Ovary (tissue), 9 donors: ENCODE data around the gene CDC14A. TPM values are rescaled to one million over a fixed set of nuclear protein-coding genes. Genes with fewer than 3 reads are reported as not detected.

Experiments used
- DNase-seq, 5 donors: peaks; one replicate each; pipeline ENCODE4 v3.0.0-alpha.2; 2019 to 2020
- H3K27ac ChIP-seq, 2 donors: fragments of 200-600 bp; one replicate each; pipeline versions ENCODE4 v1.5.1 to v1.8.0; 2019 to 2022
- H3K27me3 ChIP-seq: fragments of 200-600 bp; one replicate; pipeline ENCODE4 v1.8.0; 2022
- H3K36me3 ChIP-seq: fragments of 200-600 bp; sonication (generic); one replicate; pipeline ENCODE4 v1.5.1; 2019
- H3K4me1 ChIP-seq: one replicate; pipeline ENCODE4 v1.8.1; 2013; ENCODE audit warnings: mild to moderate bottlenecking, moderate library complexity; ENCODE audit not compliant: insufficient read depth
- H3K4me3 ChIP-seq: fragments of 200-600 bp; sonication (generic); one replicate; pipeline ENCODE4 v1.5.1; 2017
- H3K9me3 ChIP-seq, 2 donors: fragments of 200-600 bp in 1 of 2; sonication (generic) in 1 of 2; one replicate each; pipeline versions ENCODE4 v1.5.1 to v1.8.1; 2013 to 2019; ENCODE audit warnings: mild to moderate bottlenecking in 1 of 2, moderate library complexity in 1 of 2
- CTCF ChIP-seq, 3 donors: fragments of 450-650 bp in 2 of 3; fragments of 200-600 bp in 1 of 3; IDR thresholded peaks; one replicate each; pipeline versions ENCODE4 v1.5.1 to v1.8.0; 2016 to 2022; ENCODE audit warnings: antibody characterized with exemption in 3 of 3, mild to moderate bottlenecking in 1 of 3
- EP300 ChIP-seq: sonication (generic); formaldehyde crosslinking; IDR thresholded peaks from one replicate; pipeline ENCODE4 v1.6.1; 2017; ENCODE audit warnings: antibody characterized with exemption
- POLR2A ChIP-seq: fragments of 450-650 bp; IDR thresholded peaks from one replicate; pipeline ENCODE4 v1.6.1; 2017; ENCODE audit warnings: antibody characterized with exemption, mild to moderate bottlenecking, moderate library complexity
- WGBS, 3 donors: extraction: QIAGEN DNeasy Blood & Tissue Kit in 1 of 3; methylation state at CpG; one replicate each; pipeline versions ENCODE4 v1.1.5 to v1.1.7; 2013 to 2017; 5-methylcytosine and 5-hydroxymethylcytosine counted together
- intact Hi-C, 4 donors: fragments of 100-400 bp; cut with DNase I; formaldehyde crosslinking; loops; one replicate each; pipeline versions ENCODE4 v1.11.0 to v1.15.1; 2022 to 2023
- polyA plus RNA-seq, 2 donors: library from polyadenylated mRNA; stranded (reverse); fragments of 200-250 nt in 1 of 2; fragments of 350-450 nt in 1 of 2; fragmentation: Illumina TruSeq in 1 of 2; extraction: RNeasy Lipid Tissue Mini Kit (QIAGEN cat#74804) in 1 of 2; gene quantifications; one replicate each; pipeline ENCODE4 v1.2.3, GENCODE V29; 2013 to 2014
- total RNA-seq, 7 donors: library from RNA; depleted of rRNA in 2 of 7; stranded (reverse); fragments of >200 nt in 2 of 7; fragmentation: NEBNext Ultra II Directional in 3 of 7; extraction: Animal tissue kit (Norgen Biotek cat#: 25700) in 3 of 7; gene quantifications; one replicate each; pipeline versions ENCODE4 v1.1.0 to v1.2.4, GENCODE V29; 2016 to 2023
- donor health status: DM: no; HTN: no; CAD: no; lungs with moderate emphysema.
- donor health status: DM: no; HTN: no; CAD: no.
- donor health status: Bipolar disorder and iron deficiency.
- donor health status: DM: yes; HTN: yes; CAD: no.
- donor health status: DM: no; HTN: no; CAD: no.
- donor health status: DM: yes; HTN: yes; CAD: no.

Gene CDC14A
- total and polyA plus RNA-seq, 9 donors: 4.6 to 47.4 (median 8.6) TPM

- H3K27me3 ChIP-seq: no peaks in the 10 kb centered on the region
- H3K4me1 ChIP-seq: no peaks in the 10 kb centered on the region
- no peaks in the 10 kb centered on the region for H3K9me3 ChIP-seq
- DNase-seq: no peak
- H3K4me3 ChIP-seq: no peak overlapping the region
- no peak overlapping the region for H3K27ac ChIP-seq
- TF ChIP-seq CTCF (IDR thresholded peaks at IDR 0.05): no peak
- TF ChIP-seq EP300: no peak
- no peak for TF ChIP-seq POLR2A
- 92 to 100% (median 97%) methylated on average over 1 of the region's 1 CpG for WGBS, 3 donors
- H3K36me3 ChIP-seq: no peaks in the 10 kb centered on the region
- intact Hi-C loops: no loop called here
Measured at GRCh38 chr1:100394285-100394684, 42.0 kb downstream of the CDC14A start.

GRCh38 chr1:100395913-100396312, 43.6 kb downstream of the CDC14A start:
- H3K27me3 ChIP-seq: no peaks in the 10 kb centered on the region
- no peak for DNase-seq
- no peak overlapping the region for H3K27ac ChIP-seq
- no peaks in the 10 kb centered on the region for H3K9me3 ChIP-seq
- no peaks in the 10 kb centered on the region for H3K36me3 ChIP-seq
- WGBS, 3 donors: 82 to 87% (median 82%) methylated on average over 5 of the region's 5 CpGs
- intact Hi-C loops: no loop called here
- TF ChIP-seq CTCF (IDR thresholded peaks at IDR 0.05): no peak
- TF ChIP-seq EP300: no peak
- no peak for TF ChIP-seq POLR2A
- no peaks in the 10 kb centered on the region for H3K4me1 ChIP-seq
- H3K4me3 ChIP-seq: no peak overlapping the region

GRCh38 chr1:100396651-100397050, 44.3 kb downstream of the CDC14A start:
- intact Hi-C loops: no loop called here
- no peaks in the 10 kb centered on the region for H3K36me3 ChIP-seq
- no peaks in the 10 kb centered on the region for H3K27me3 ChIP-seq
- no peak for TF ChIP-seq CTCF (IDR thresholded peaks at IDR 0.05)
- TF ChIP-seq POLR2A: no peak
- TF ChIP-seq EP300: no peak
- 91 to 96% (median 92%) methylated on average over 3 of the region's 3 CpGs for WGBS, 3 donors
- no peaks in the 10 kb centered on the region for H3K4me1 ChIP-seq
- no peak overlapping the region for H3K4me3 ChIP-seq
- no peak overlapping the region for H3K27ac ChIP-seq
- no peaks in the 10 kb centered on the region for H3K9me3 ChIP-seq
- DNase-seq: no peak

- H3K4me1 ChIP-seq: no peaks in the 10 kb centered on the region
- intact Hi-C loops: no loop called here
- TF ChIP-seq EP300 (no peak), CTCF (IDR thresholded peaks at IDR 0.05) (no peak), POLR2A (no peak)
- H3K27me3 ChIP-seq: no peaks in the 10 kb centered on the region
- no peak for DNase-seq
- H3K9me3 ChIP-seq: no peaks in the 10 kb centered on the region
- H3K27ac ChIP-seq: no peak overlapping the region
- no peaks in the 10 kb centered on the region for H3K36me3 ChIP-seq
- no peak overlapping the region for H3K4me3 ChIP-seq
Measured at GRCh38 chr1:100397681-100398080, 45.4 kb downstream of the CDC14A start.

- no peaks in the 10 kb centered on the region for H3K27me3 ChIP-seq
- H3K27ac ChIP-seq: no peak overlapping the region
- H3K4me3 ChIP-seq: no peak overlapping the region
- 85 to 86% (median 85%) methylated on average over 2 of the region's 2 CpGs for WGBS, 3 donors
- DNase-seq: no peak
- intact Hi-C loops: no loop called here
- H3K9me3 ChIP-seq: no peaks in the 10 kb centered on the region
- no peaks in the 10 kb centered on the region for H3K36me3 ChIP-seq
- H3K4me1 ChIP-seq: no peaks in the 10 kb centered on the region
- TF ChIP-seq POLR2A (no peak), CTCF (IDR thresholded peaks at IDR 0.05) (no peak), EP300 (no peak)
Measured at GRCh38 chr1:100398648-100399047, 46.3 kb downstream of the CDC14A start.
